ENCODE measurements around the gene TMEM26.

TMEM26 gene

DNA sequence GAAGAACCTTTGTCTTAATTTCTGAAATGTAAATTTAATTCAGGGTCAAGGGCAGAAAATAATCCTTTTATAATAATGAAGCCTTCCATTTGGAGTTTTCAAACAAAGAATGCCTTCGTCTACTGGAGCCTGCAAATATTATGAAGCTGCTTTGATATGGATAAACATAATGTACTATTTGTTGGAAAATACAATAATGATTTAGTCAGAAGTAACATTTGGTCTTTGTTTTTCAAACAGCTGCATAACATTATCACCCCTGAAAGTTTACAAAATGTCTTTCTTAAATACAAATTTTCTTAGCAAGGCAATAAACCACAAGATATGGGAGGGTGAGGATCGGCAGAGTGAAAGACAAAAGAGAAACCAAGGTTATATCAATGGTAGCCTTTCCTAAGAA lies 41.5 kb downstream of the TMEM26 start:
- Histone ChIP-seq H3K9me3 (ENCODE audit: insufficient read depth, low read depth, low read length) (no peaks in the 10 kb centered on the region), H2AFZ (ENCODE audit: low read length) (no peak overlapping the region), H3K4me3 (ENCODE audit: low read length, poor library complexity, severe bottlenecking) (no peak overlapping the region), H3K27me3 (ENCODE audit: insufficient read depth, low read length, poor library complexity, severe bottlenecking) (no peaks in the 10 kb centered on the region), H3K9ac (ENCODE audit: low read depth, low read length, poor library complexity, severe bottlenecking) (no peak overlapping the region), H3K9me2 (replicated peaks; ENCODE audit: low read depth, low read length) (no peaks in the 10 kb centered on the region), H4K20me1 (ENCODE audit: insufficient read depth, low read length, poor library complexity, severe bottlenecking) (no peaks in the 10 kb centered on the region), H3K4me1 (ENCODE audit: insufficient read depth, low read length, poor library complexity, severe bottlenecking) (peaks cover 5% of the 10 kb centered on the region), H3K36me3 (ENCODE audit: insufficient read depth, low read length) (no peaks in the 10 kb centered on the region), H3F3A (ENCODE audit: low read depth) (no peaks in the 10 kb centered on the region), H3K4me2 (ENCODE audit: low read depth, low read length, poor library complexity, severe bottlenecking) (no peak overlapping the region), H3K79me2 (ENCODE audit: insufficient read depth, low read length) (no peaks in the 10 kb centered on the region)
- no peak for TF ChIP-seq EZH2phosphoT487 (IDR thresholded peaks at IDR 0.05; ENCODE audit: borderline replicate concordance)

GRCh38 chr10:61410353-61411070 lies 42.7 kb downstream of the TMEM26 start:
- H3K4me3 ChIP-seq (ENCODE audit: low read length, poor library complexity, severe bottlenecking) = no peak overlapping the region
- no peaks in the 10 kb centered on the region for H3F3A ChIP-seq (ENCODE audit: low read depth)
- TF ChIP-seq EZH2phosphoT487 (IDR thresholded peaks at IDR 0.05; ENCODE audit: borderline replicate concordance) (no peak), CTCF (conservative IDR thresholded peaks at IDR 0.05; ENCODE audit: low read length) (no peak)
- no peak overlapping the region for H3K9ac ChIP-seq (ENCODE audit: low read depth, low read length, poor library complexity, severe bottlenecking)
- H3K9me3 ChIP-seq (ENCODE audit: insufficient read depth, low read depth, low read length) = no peaks in the 10 kb centered on the region
- H2AFZ ChIP-seq (ENCODE audit: low read length) = no peak overlapping the region
- peaks cover 10% of the 10 kb centered on the region for H3K4me1 ChIP-seq (ENCODE audit: insufficient read depth, low read length, poor library complexity, severe bottlenecking)
- H3K36me3 ChIP-seq (ENCODE audit: insufficient read depth, low read length) = no peaks in the 10 kb centered on the region
- H3K9me2 ChIP-seq (replicated peaks; ENCODE audit: low read depth, low read length) = no peaks in the 10 kb centered on the region
- H3K4me2 ChIP-seq (ENCODE audit: low read depth, low read length, poor library complexity, severe bottlenecking) = no peak overlapping the region
- no peaks in the 10 kb centered on the region for H3K27me3 ChIP-seq (ENCODE audit: insufficient read depth, low read length, poor library complexity, severe bottlenecking)
- no peaks in the 10 kb centered on the region for H4K20me1 ChIP-seq (ENCODE audit: insufficient read depth, low read length, poor library complexity, severe bottlenecking)
- no peaks in the 10 kb centered on the region for H3K79me2 ChIP-seq (ENCODE audit: insufficient read depth, low read length)

- Histone ChIP-seq H3K79me2 (ENCODE audit: insufficient read depth, low read length) (no peaks in the 10 kb centered on the region), H3K9me2 (replicated peaks; ENCODE audit: low read depth, low read length) (no peaks in the 10 kb centered on the region), H3K4me1 (ENCODE audit: insufficient read depth, low read length, poor library complexity, severe bottlenecking) (peaks cover 18% of the 10 kb centered on the region), H3K27me3 (ENCODE audit: insufficient read depth, low read length, poor library complexity, severe bottlenecking) (no peaks in the 10 kb centered on the region), H3K4me3 (ENCODE audit: low read length, poor library complexity, severe bottlenecking) (no peak overlapping the region), H2AFZ (ENCODE audit: low read length) (no peak overlapping the region), H3K4me2 (ENCODE audit: low read depth, low read length, poor library complexity, severe bottlenecking) (no peak overlapping the region), H4K20me1 (ENCODE audit: insufficient read depth, low read length, poor library complexity, severe bottlenecking) (no peaks in the 10 kb centered on the region), H3K9ac (ENCODE audit: low read depth, low read length, poor library complexity, severe bottlenecking) (no peak overlapping the region), H3K36me3 (ENCODE audit: insufficient read depth, low read length) (no peaks in the 10 kb centered on the region), H3F3A (ENCODE audit: low read depth) (no peaks in the 10 kb centered on the region), H3K9me3 (ENCODE audit: insufficient read depth, low read depth, low read length) (no peaks in the 10 kb centered on the region)
- TF ChIP-seq EZH2phosphoT487 (IDR thresholded peaks at IDR 0.05; ENCODE audit: borderline replicate concordance) = no peak
- TF ChIP-seq CTCF (conservative IDR thresholded peaks at IDR 0.05; ENCODE audit: low read length) = no peak
These were observed 44.0 kb downstream of the TMEM26 start for GRCh38 chr10:61409157-61409556.

DNA sequence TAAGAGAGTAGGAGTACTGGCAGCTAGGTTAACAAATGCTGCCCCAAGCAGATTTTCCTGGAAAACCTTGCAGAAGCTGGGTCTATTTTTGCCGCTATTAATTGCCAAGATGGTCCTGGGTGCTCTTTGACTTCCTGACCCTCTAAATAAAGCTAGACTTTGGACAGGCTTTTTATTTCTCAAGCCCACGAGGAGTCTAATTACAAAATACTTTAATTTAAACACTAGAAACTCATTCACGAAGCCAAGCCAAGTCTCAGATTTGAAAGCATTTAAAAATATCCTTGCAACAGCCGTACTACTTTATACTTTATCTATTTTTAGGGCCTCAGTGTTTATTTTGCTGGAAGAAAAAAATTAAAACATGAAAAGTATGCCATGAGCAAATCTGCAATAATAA lies 45.1 kb downstream of the TMEM26 start:
- TF ChIP-seq CTCF (conservative IDR thresholded peaks at IDR 0.05; ENCODE audit: low read length) = no peak
- TF ChIP-seq EZH2phosphoT487 (IDR thresholded peaks at IDR 0.05; ENCODE audit: borderline replicate concordance) = no peak
- Histone ChIP-seq H3K36me3 (ENCODE audit: insufficient read depth, low read length) (no peaks in the 10 kb centered on the region), H3K4me2 (ENCODE audit: low read depth, low read length, poor library complexity, severe bottlenecking) (no peak overlapping the region), H3F3A (ENCODE audit: low read depth) (no peaks in the 10 kb centered on the region), H3K9me2 (replicated peaks; ENCODE audit: low read depth, low read length) (no peaks in the 10 kb centered on the region), H4K20me1 (ENCODE audit: insufficient read depth, low read length, poor library complexity, severe bottlenecking) (no peaks in the 10 kb centered on the region), H3K27me3 (ENCODE audit: insufficient read depth, low read length, poor library complexity, severe bottlenecking) (no peaks in the 10 kb centered on the region), H3K79me2 (ENCODE audit: insufficient read depth, low read length) (no peaks in the 10 kb centered on the region), H3K9ac (ENCODE audit: low read depth, low read length, poor library complexity, severe bottlenecking) (no peak overlapping the region), H3K9me3 (ENCODE audit: insufficient read depth, low read depth, low read length) (no peaks in the 10 kb centered on the region), H3K4me1 (ENCODE audit: insufficient read depth, low read length, poor library complexity, severe bottlenecking) (peaks cover 18% of the 10 kb centered on the region), H3K4me3 (ENCODE audit: low read length, poor library complexity, severe bottlenecking) (no peak overlapping the region), H2AFZ (ENCODE audit: low read length) (no peak overlapping the region)
